Stimulated activated CD4-positive, alpha-beta T cell treated with anti-CD3 and anti-CD28 coated beads, Interleukin-1b, Interleukin-23, amount 100 ng/mL, for 1 hour (primary cell): ENCODE data around the gene PLCG2.

ENCODE experiments used
- DNase-seq, 2 donors: peaks; one replicate each; pipeline ENCODE4 v3.0.0-alpha.2; 2020; ENCODE audit warnings: low read depth in 2 of 2

PLCG2 gene

GRCh38 chr16:81816351-81816750 lies 37.3 kb downstream of the PLCG2 start:
- no peak for DNase-seq

GRCh38 chr16:81816793-81817210 lies 37.7 kb downstream of the PLCG2 start:
- no peak for DNase-seq

GRCh38 chr16:81817296-81817695 lies 38.2 kb downstream of the PLCG2 start:
- DNase-seq = no peak

- no peak for DNase-seq
Observed at GRCh38 chr16:81817789-81818567, 38.9 kb downstream of the PLCG2 start.

GRCh38 chr16:81818568-81818896 lies 39.4 kb downstream of the PLCG2 start:
- DNase-seq = no peak

- DNase-seq = no peak
Observed at GRCh38 chr16:81818905-81819304, 39.8 kb downstream of the PLCG2 start.

GRCh38 chr16:81821436-81822128 lies 42.5 kb downstream of the PLCG2 start:
- no peak for DNase-seq

- no peak for DNase-seq
Observed at GRCh38 chr16:81823111-81823510, 44.0 kb downstream of the PLCG2 start.

GRCh38 chr16:81823734-81824133 lies 44.6 kb downstream of the PLCG2 start:
- DNase-seq = no peak

GRCh38 chr16:81826523-81826922 lies 47.4 kb downstream of the PLCG2 start:
- no peak for DNase-seq

- no peak for DNase-seq
Observed at GRCh38 chr16:81830845-81831540, 51.9 kb downstream of the PLCG2 start.

GRCh38 chr16:81831722-81832126 lies 52.6 kb downstream of the PLCG2 start:
- DNase-seq = no peak

- DNase-seq = no peak
Observed at GRCh38 chr16:81832801-81833547, 53.9 kb downstream of the PLCG2 start.

GRCh38 chr16:81833751-81834150 lies 54.7 kb downstream of the PLCG2 start:
- DNase-seq = no peak

- DNase-seq = no peak
Observed at GRCh38 chr16:81834868-81835267, 55.8 kb downstream of the PLCG2 start.

- no peak for DNase-seq
Observed at GRCh38 chr16:81836279-81837054, 57.4 kb downstream of the PLCG2 start.

- no peak for DNase-seq
Observed at GRCh38 chr16:81837312-81837751, 58.2 kb downstream of the PLCG2 start.

GRCh38 chr16:81838794-81839193 lies 59.7 kb downstream of the PLCG2 start:
- DNase-seq = no peak

GRCh38 chr16:81841722-81842121 lies 62.6 kb downstream of the PLCG2 start:
- DNase-seq = no peak

GRCh38 chr16:81842564-81843242 lies 63.6 kb downstream of the PLCG2 start:
- no peak for DNase-seq

- DNase-seq = no peak
Observed at GRCh38 chr16:81843243-81843582, 64.1 kb downstream of the PLCG2 start.
